Heart right ventricle (tissue), 16 donors: Measurements from ENCODE around the gene PRPF6. TPM values are rescaled to one million over a fixed set of nuclear protein-coding genes. Genes with fewer than 3 reads are reported as not detected.

ENCODE experiments used
- ATAC-seq, 8 donors: fragments of 200-7000 bp; cut with Tn5 transposase; one replicate each; pipeline ENCODE4 v1.9.1; 2020; ENCODE audit warnings: mild to moderate bottlenecking in 8 of 8, moderate library complexity in 8 of 8, moderate number of reproducible peaks in 1 of 8
- DNase-seq, 2 donors: peaks; one replicate each; pipeline ENCODE4 v3.0.0-alpha.2; 2020
- H3K27ac ChIP-seq, 10 donors: fragments of 200-600 bp; sonication (generic) in 2 of 10; one replicate each; pipeline versions ENCODE4 v1.5.0 to v1.8.0; 2020 to 2022; ENCODE audit warnings: mild to moderate bottlenecking in 3 of 10
- H3K27me3 ChIP-seq, 7 donors: fragments of 200-600 bp; one replicate each; pipeline ENCODE4 v1.8.0; 2021 to 2022; ENCODE audit warnings: mild to moderate bottlenecking in 2 of 7
- H3K36me3 ChIP-seq, 9 donors: fragments of 200-600 bp; sonication (generic) in 1 of 9; one replicate each; pipeline versions ENCODE4 v1.5.0 to v1.8.0; 2020 to 2022; ENCODE audit warnings: mild to moderate bottlenecking in 2 of 9
- H3K4me1 ChIP-seq, 9 donors: fragments of 200-600 bp; sonication (generic) in 1 of 9; one replicate each; pipeline versions ENCODE4 v1.5.0 to v1.8.0; 2020 to 2022; ENCODE audit warnings: mild to moderate bottlenecking in 4 of 9
- H3K4me3 ChIP-seq, 10 donors: fragments of 200-600 bp; sonication (generic) in 2 of 10; one replicate each; pipeline versions ENCODE4 v1.5.0 to v1.8.0; 2020 to 2022; ENCODE audit warnings: mild to moderate bottlenecking in 7 of 10, moderate library complexity in 2 of 10
- H3K9me3 ChIP-seq, 11 donors: fragments of 200-600 bp in 10 of 11; sonication (generic) in 2 of 11; one replicate each; pipeline versions ENCODE4 v1.5.0 to v1.8.0; 2013 to 2022; ENCODE audit warnings: mild to moderate bottlenecking in 2 of 11, control low read depth in 1 of 11, moderate library complexity in 1 of 11
- WGBS, 2 donors: extraction: QIAGEN DNeasy Blood & Tissue Kit; methylation state at CpG; one replicate each; pipeline ENCODE4 v1.1.7; 2013; ENCODE audit warnings: inconsistent platforms in 1 of 2; 5-methylcytosine and 5-hydroxymethylcytosine counted together
- intact Hi-C, 10 donors: fragments of 100-400 bp; cut with DNase I; formaldehyde crosslinking; loops; one replicate each; pipeline versions ENCODE4 v1.11.1 to v1.14.2; 2022
- polyA plus RNA-seq, 2 donors: library from polyadenylated mRNA; stranded (reverse); fragments of 200-250 nt; gene quantifications; one replicate each; pipeline ENCODE4 v1.2.3, GENCODE V29; 2013
- total RNA-seq, 10 donors: library from RNA; stranded (reverse); fragmentation: NEBNext Ultra II Directional in 3 of 10; extraction: Animal tissue kit (Norgen Biotek cat#: 25700) in 3 of 10; gene quantifications; one replicate each; pipeline versions ENCODE4 v1.2.1 to v1.2.4, GENCODE V29; 2021 to 2023
- TF ChIP-seq, protein P1 (sequence below), 9 donors: fragments of 200-600 bp; sonication (generic) in 2 of 9; IDR thresholded peaks; one replicate each; pipeline versions ENCODE4 v1.5.0 to v1.8.0; 2021 to 2022; ENCODE audit warnings: antibody characterized with exemption in 9 of 9, mild to moderate bottlenecking in 5 of 9, moderate library complexity in 1 of 9
- donor health status: Arrhythmogenic right ventricular cardiomyopathy.
- donor health status: ischemic (EF 13 %, LVEDD 7.1; RV severe dilation, severe dysfunction).
- donor health status: healthy with polysubstance abuse.
- donor health status: DM: no; HTN: yes; CAD: no.
- donor health status: DM: no; HTN: no; CAD: no.
- donor health status: ischemic (EF 25% LVEDD 6.9; RV normal size, moderate dysfunction).
- donor health status: ischemic (EF 25% LVEDD 5.7; RV mildly dilated, moderate dysfunction).
- donor health status: healthy.
- donor health status: DM: yes; HTN: yes; CAD: no.
- donor health status: Ischemic cardiomyopathy.
- donor health status: ischemic (EF 35%, LVEDD 5.7; RV mildly dilated, moderate dysfunction).
- donor health status: nonischemic (EF 11% LVEDD 7.7; RV severe dilation, severe dysfunction).
- donor health status: DM: yes; HTN: yes; CAD: no.
- donor health status: PGD.
- donor health status: ischemic (EF 29% LVEDD 5.4; RV normal size, mild dysfunction).
- donor health status: nonischemic (EF 23%, LVEDD 6.1; RV moderate dilation, normal function).

The PRPF6 gene
- total and polyA plus RNA-seq, 12 donors, result 27.8 to 53.6 (median 48.1) TPM

DNA sequence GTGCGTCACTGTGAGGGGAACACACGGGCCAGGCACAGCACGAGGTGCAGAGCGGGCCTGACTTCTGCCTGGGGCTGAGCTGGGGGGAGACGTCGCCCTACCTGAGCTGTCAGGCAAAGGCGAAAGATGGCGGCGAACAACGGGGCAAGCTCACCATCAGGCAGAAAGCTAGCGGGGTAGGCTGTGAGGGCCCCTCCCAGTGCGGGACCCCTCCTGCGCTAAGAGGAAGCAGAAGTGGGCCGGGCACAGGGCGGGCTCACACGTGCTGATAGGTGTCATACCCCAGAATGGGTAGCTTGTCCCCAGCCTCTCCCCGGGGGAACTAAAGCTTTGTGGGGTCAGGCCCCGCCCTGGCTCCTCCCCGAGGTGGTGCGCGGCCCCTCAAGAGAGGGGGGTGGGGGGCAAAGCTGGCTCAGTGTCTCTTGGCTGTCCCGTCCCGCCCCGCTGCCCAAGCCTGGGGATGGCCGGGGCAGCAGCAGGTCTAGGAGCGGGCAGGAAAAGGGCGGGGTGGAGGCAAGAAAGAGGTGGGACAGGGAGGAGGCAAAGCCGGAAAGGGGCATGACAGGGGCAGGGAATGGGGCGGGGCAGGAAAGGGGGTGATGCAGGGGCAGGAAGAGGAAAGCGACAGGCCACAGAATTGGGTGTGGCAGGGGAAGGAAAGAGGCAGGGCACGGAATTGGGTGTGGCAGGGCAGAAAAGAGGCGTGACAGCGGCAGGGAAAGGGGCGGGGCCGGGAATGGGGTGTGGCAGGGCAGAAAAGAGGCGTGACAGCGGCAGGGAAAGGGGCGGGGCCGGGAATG is 39.5 kb upstream of the PRPF6 start:
- TF ChIP-seq, protein P1, sequence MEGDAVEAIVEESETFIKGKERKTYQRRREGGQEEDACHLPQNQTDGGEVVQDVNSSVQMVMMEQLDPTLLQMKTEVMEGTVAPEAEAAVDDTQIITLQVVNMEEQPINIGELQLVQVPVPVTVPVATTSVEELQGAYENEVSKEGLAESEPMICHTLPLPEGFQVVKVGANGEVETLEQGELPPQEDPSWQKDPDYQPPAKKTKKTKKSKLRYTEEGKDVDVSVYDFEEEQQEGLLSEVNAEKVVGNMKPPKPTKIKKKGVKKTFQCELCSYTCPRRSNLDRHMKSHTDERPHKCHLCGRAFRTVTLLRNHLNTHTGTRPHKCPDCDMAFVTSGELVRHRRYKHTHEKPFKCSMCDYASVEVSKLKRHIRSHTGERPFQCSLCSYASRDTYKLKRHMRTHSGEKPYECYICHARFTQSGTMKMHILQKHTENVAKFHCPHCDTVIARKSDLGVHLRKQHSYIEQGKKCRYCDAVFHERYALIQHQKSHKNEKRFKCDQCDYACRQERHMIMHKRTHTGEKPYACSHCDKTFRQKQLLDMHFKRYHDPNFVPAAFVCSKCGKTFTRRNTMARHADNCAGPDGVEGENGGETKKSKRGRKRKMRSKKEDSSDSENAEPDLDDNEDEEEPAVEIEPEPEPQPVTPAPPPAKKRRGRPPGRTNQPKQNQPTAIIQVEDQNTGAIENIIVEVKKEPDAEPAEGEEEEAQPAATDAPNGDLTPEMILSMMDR (IDR thresholded peaks at IDR 0.05), result no peak
- peak in 5 of 8 donors; percentile 2 to 23 (median 18) for ATAC-seq
- H3K27me3 ChIP-seq, result no peaks in the 10 kb centered on the region
- H3K4me3 ChIP-seq, result no peak overlapping the region
- peaks cover 11 to 41% (median 32%) of the 10 kb centered on the region in 9 donors for H3K4me1 ChIP-seq
- H3K36me3 ChIP-seq, result peaks cover 0 to 86% (median 54%) of the 10 kb centered on the region in 9 donors
- DNase-seq, result peak; percentile 50 to 58
- WGBS, 2 donors, result 73 to 76% methylated on average over 33 to 35 of the region's 39 CpGs
- intact Hi-C loops, result no loop called here
- H3K27ac ChIP-seq, result peak overlapping the region in 9 of 10 donors; percentile 1 to 79 (median 50)
- no peaks in the 10 kb centered on the region for H3K9me3 ChIP-seq

DNA sequence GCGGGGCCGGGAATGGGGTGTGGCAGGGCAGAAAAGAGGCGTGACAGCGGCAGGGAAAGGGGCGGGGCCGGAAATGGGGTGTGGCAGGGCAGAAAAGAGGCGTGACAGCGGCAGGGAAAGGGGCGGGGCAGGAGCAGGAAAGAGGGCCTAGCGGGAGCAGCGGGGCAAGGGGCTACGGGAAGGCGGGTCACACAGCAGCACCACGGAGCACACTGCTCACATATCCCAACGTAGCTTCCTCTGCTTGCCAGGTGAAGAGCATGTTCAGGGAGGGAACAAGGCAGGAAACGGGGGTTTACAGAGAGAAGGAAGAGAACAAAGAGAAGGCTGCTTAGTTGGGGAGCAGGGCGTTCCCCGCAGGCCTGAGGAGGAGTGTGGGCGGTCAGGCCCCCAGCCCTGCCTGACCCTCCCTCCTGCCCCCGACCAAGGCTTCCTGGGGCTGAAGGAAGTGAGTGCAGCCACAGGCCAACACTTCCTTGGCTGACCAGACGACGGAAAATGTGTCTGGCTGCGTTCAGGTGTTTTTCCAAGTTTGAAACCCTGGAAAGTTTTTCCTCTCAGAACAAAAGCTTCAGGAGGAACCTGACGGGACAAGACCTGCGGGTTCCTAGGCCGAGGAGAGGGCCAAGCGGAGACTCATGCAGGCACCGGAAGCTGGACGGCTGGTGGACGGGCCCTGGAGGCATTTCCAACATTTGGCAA is 38.5 kb upstream of the PRPF6 start:
- H3K27ac ChIP-seq, result peak overlapping the region; percentile 27 to 84 (median 70)
- no peak overlapping the region for H3K4me3 ChIP-seq
- ATAC-seq, result peak in 5 of 8 donors; percentile 18 to 55 (median 41)
- no peaks in the 10 kb centered on the region for H3K27me3 ChIP-seq
- TF ChIP-seq, protein P1 (IDR thresholded peaks at IDR 0.05), result no peak
- intact Hi-C loops, result no loop called here
- DNase-seq, result peak in 1 of 2 donors; percentile 35
- no peaks in the 10 kb centered on the region for H3K9me3 ChIP-seq
- H3K36me3 ChIP-seq, result peaks cover 0 to 85% (median 54%) of the 10 kb centered on the region in 9 donors
- H3K4me1 ChIP-seq, result peaks cover 16 to 51% (median 39%) of the 10 kb centered on the region in 9 donors
- 50 to 51% methylated on average over 30 of the region's 30 CpGs for WGBS, 2 donors

DNA sequence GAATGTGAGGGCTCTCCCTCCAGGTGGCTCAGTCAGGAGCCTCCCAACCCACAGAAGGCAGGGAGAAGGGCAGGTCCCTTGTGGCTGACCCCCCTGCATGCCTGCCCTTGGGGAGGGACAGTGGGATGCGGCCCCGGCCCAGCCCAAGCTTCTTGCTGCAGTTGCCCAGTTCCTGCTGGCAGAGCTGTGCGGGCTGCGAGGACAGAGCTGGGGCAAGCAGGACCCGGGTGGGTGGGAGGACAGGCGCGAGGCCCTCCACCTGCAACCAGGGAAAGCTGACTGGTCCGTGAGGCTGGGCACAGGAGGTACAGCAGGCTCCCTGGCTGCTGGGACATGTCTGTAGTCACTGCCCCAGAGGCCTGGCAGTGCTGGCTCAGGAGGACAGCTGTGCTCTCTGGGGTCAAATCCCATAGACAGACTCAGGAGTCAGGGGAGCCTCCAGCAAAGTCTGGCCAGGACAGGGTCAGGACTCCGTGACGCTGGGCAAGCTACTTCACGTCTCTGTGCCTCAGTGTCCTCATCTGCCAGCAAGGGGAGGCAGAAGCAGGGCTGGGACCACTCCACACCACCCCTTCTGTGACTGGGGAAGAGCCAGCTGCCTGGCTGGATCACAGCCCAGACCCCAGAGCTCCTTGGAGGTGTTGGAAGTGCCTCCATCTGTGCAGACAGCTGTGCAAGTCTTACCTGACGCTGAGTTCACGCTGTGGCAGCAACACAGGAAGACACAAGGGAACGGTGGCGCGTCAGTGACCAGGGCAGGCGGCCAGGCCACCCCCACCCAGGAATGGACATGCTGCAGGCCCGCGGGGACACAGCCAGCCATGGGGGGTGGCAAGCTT is 37.7 kb upstream of the PRPF6 start:
- no peaks in the 10 kb centered on the region for H3K27me3 ChIP-seq
- H3K9me3 ChIP-seq, result no peaks in the 10 kb centered on the region
- TF ChIP-seq, protein P1 (IDR thresholded peaks at IDR 0.05), result no peak
- WGBS, 2 donors, result 66 to 68% methylated on average over 19 of the region's 19 CpGs
- DNase-seq, result peak in 1 of 2 donors; percentile 23
- ATAC-seq, result no peak
- peaks cover 0 to 77% (median 51%) of the 10 kb centered on the region in 9 donors for H3K36me3 ChIP-seq
- intact Hi-C loops, result no loop called here
- H3K4me1 ChIP-seq, result peaks cover 22 to 58% (median 47%) of the 10 kb centered on the region in 9 donors
- peak overlapping the region; percentile 27 to 84 (median 70) for H3K27ac ChIP-seq
- no peak overlapping the region for H3K4me3 ChIP-seq

DNA sequence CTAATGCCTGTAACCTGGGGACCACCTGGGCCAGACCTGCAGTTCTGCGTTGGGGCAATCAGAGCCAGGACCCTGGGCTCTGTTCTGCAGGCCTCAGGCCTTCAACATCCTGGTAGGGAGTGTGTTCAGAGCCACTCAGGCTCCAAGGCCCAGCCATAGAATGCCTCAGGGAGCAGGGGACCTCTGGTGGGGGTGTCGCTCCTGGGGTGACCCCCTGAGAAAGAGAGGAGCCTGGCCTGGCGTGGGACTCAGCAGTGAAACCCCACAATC is 37.2 kb upstream of the PRPF6 start:
- TF ChIP-seq, protein P1 (IDR thresholded peaks at IDR 0.05), result no peak
- no peak overlapping the region for H3K4me3 ChIP-seq
- H3K36me3 ChIP-seq, result peaks cover 0 to 72% (median 51%) of the 10 kb centered on the region in 9 donors
- intact Hi-C loops, result no loop called here
- no peaks in the 10 kb centered on the region for H3K27me3 ChIP-seq
- peak in 1 of 2 donors; percentile 9 for DNase-seq
- no peaks in the 10 kb centered on the region for H3K9me3 ChIP-seq
- H3K27ac ChIP-seq, result peak overlapping the region in 7 of 10 donors; percentile 27 to 84 (median 74)
- ATAC-seq, result no peak
- WGBS, 2 donors, result 92 to 93% methylated on average over 3 of the region's 3 CpGs
- peaks cover 26 to 64% (median 53%) of the 10 kb centered on the region in 9 donors for H3K4me1 ChIP-seq
